ENCODE results near the gene UBE2S. TPM values are rescaled to one million over a fixed set of nuclear protein-coding genes. Genes with fewer than 3 reads are reported as not detected.

Gene UBE2S
- total and polyA plus RNA-seq, 2 donors (not counting 1 experiment from before 2014, with no cell fraction given) = 20.6 to 72.7 TPM

DNA sequence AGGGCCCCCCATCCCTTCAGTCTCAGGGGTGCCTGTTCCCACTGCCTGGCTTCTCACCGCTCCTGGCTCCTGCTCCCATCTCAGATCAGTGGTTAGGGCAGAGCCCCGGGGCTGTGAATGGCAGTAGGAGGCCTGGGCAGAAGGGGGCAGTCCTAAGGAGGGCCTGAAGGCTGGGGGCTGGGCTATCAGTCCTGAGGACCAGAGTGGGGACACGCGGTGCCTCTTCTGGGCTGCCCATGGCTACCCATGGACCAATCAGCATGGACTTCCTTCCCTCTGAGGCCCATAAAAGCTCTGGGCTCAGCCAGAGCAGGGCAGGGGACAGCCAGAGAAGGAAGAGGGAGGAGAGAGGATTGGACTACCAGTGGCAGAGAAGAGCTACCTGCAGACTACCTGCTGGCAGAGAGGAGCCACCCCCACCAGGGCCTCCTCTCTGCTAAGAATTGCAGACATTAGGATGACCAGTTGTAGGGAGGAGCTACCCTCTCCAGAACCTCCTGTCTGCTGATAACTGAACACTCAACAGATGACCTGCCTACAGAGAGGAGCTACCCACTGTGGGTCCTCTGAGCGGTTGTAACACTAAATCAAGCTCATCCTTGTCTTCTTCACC, 12.1 kb upstream of the UBE2S start:
- no peaks in the 10 kb centered on the region for H4K20me1 ChIP-seq (ENCODE audit: control insufficient read depth, insufficient read depth, low read length, poor library complexity, severe bottlenecking)
- H3K27ac Mint-ChIP-seq = no peak overlapping the region
- TF ChIP-seq, protein P1, sequence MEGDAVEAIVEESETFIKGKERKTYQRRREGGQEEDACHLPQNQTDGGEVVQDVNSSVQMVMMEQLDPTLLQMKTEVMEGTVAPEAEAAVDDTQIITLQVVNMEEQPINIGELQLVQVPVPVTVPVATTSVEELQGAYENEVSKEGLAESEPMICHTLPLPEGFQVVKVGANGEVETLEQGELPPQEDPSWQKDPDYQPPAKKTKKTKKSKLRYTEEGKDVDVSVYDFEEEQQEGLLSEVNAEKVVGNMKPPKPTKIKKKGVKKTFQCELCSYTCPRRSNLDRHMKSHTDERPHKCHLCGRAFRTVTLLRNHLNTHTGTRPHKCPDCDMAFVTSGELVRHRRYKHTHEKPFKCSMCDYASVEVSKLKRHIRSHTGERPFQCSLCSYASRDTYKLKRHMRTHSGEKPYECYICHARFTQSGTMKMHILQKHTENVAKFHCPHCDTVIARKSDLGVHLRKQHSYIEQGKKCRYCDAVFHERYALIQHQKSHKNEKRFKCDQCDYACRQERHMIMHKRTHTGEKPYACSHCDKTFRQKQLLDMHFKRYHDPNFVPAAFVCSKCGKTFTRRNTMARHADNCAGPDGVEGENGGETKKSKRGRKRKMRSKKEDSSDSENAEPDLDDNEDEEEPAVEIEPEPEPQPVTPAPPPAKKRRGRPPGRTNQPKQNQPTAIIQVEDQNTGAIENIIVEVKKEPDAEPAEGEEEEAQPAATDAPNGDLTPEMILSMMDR (IDR thresholded peaks at IDR 0.05) = no peak
- no peak for TF ChIP-seq EZH2 (IDR thresholded peaks at IDR 0.05; ENCODE audit: borderline replicate concordance, insufficient read depth, low read depth, low read length, poor library complexity, severe bottlenecking)
- intact Hi-C loops (cut with micrococcal nuclease) = no loop called here
- peaks cover 23% of the 10 kb centered on the region for H3K27me3 Mint-ChIP-seq
- H2AFZ ChIP-seq (ENCODE audit: insufficient read depth, low read depth, low read length, poor library complexity, severe bottlenecking) = no peak overlapping the region
- 90% methylated on average over 3 of the region's 5 CpGs for WGBS (ENCODE audit: insufficient coverage)
- POLR2A ChIA-PET = no interaction called here
- H3K9me3 Mint-ChIP-seq (ENCODE audit: insufficient read depth) = no peaks in the 10 kb centered on the region
- no peaks in the 10 kb centered on the region for H3K4me1 ChIP-seq (ENCODE audit: control insufficient read depth in 2 of 2, insufficient read depth in 2 of 2, low read length in 2 of 2)
- DNase-seq (no peak), ATAC-seq (ENCODE audit: low read depth) (no peak)
- H3K4me3 ChIP-seq (ENCODE audit: control extremely low read depth in 1 of 5, extremely low read depth in 1 of 5, insufficient read depth in 1 of 5, low read depth in 2 of 5, low read length in 4 of 5) = no peak overlapping the region
- no peaks in the 10 kb centered on the region for H3K4me1 Mint-ChIP-seq
- H3K9me3 ChIP-seq (ENCODE audit: control extremely low read depth in 1 of 3, control insufficient read depth in 2 of 3, insufficient read depth in 1 of 3, low read length in 2 of 3) = peaks cover 0 to 3% (median 0%) of the 10 kb centered on the region in 3 donors
- peaks cover 0 to 22% (median 1%) of the 10 kb centered on the region in 4 experiments for H3K27me3 ChIP-seq (replicated peaks in 1 of 4; ENCODE audit: control extremely low read depth in 1 of 4, control insufficient read depth in 3 of 4, insufficient read depth in 4 of 4, low read length in 3 of 4)
- H3K4me3 Mint-ChIP-seq = no peak overlapping the region
- H3K36me3 ChIP-seq (replicated peaks in 1 of 2; ENCODE audit: control extremely low read depth in 1 of 2, control insufficient read depth in 1 of 2, extremely low read depth in 1 of 2, insufficient read depth in 2 of 2, low read length in 1 of 2) = no peaks in the 10 kb centered on the region
- H3K9ac ChIP-seq (ENCODE audit: low read length) = no peak overlapping the region
- H3K79me2 ChIP-seq (ENCODE audit: control insufficient read depth, insufficient read depth, low read length) = no peaks in the 10 kb centered on the region
- CTCF ChIA-PET = interaction anchor here (0.6 to 7.2 kb wide), 6 partner anchors 127 to 332 kb away, joined by 3 to 75 read pairs (median 4); no protein-coding TSS in a partner anchor
- no peak overlapping the region for H3K4me2 ChIP-seq (replicated peaks; ENCODE audit: low read depth, low read length, poor library complexity, severe bottlenecking)
- no peak overlapping the region for H3K27ac ChIP-seq (ENCODE audit: low read length in 2 of 2)

DNA sequence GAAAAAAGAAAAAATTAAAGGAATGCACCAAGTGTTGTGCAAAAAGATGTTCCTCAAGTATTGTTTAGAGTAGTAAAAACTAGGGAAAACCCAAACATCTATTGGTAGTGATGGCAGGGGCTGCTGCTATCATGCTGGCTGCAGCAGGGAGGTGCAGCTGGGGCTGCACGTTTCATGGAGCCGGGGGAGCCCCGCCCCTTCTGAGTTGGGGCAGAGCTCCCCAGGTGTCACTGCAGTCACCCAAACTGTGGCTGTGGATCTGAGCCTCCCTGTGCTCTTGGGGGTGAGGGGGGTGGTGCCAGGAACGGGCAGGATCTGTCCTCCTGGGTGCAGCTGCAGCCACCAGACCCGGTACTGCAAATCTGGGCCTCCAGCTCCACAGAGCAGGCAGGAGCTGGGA, 11.5 kb upstream of the UBE2S start:
- H3K9me3 Mint-ChIP-seq (ENCODE audit: insufficient read depth) = no peaks in the 10 kb centered on the region
- Histone ChIP-seq H3K27me3 (replicated peaks in 1 of 4; ENCODE audit: control extremely low read depth in 1 of 4, control insufficient read depth in 3 of 4, insufficient read depth in 4 of 4, low read length in 3 of 4) (peaks cover 0 to 18% (median 0%) of the 10 kb centered on the region in 4 experiments), H3K27ac (ENCODE audit: low read length in 2 of 2) (no peak overlapping the region), H3K4me2 (replicated peaks; ENCODE audit: low read depth, low read length, poor library complexity, severe bottlenecking) (no peak overlapping the region), H3K9ac (ENCODE audit: low read length) (no peak overlapping the region), H3K79me2 (ENCODE audit: control insufficient read depth, insufficient read depth, low read length) (no peaks in the 10 kb centered on the region), H4K20me1 (ENCODE audit: control insufficient read depth, insufficient read depth, low read length, poor library complexity, severe bottlenecking) (no peaks in the 10 kb centered on the region), H3K4me3 (ENCODE audit: control extremely low read depth in 1 of 5, extremely low read depth in 1 of 5, insufficient read depth in 1 of 5, low read depth in 2 of 5, low read length in 4 of 5) (no peak overlapping the region), H2AFZ (ENCODE audit: insufficient read depth, low read depth, low read length, poor library complexity, severe bottlenecking) (no peak overlapping the region), H3K4me1 (ENCODE audit: control insufficient read depth in 2 of 2, insufficient read depth in 2 of 2, low read length in 2 of 2) (no peaks in the 10 kb centered on the region), H3K36me3 (replicated peaks in 1 of 2; ENCODE audit: control extremely low read depth in 1 of 2, control insufficient read depth in 1 of 2, extremely low read depth in 1 of 2, insufficient read depth in 2 of 2, low read length in 1 of 2) (no peaks in the 10 kb centered on the region), H3K9me3 (ENCODE audit: control extremely low read depth in 1 of 3, control insufficient read depth in 2 of 3, insufficient read depth in 1 of 3, low read length in 2 of 3) (no peaks in the 10 kb centered on the region)
- H3K4me3 Mint-ChIP-seq = no peak overlapping the region
- TF ChIP-seq, protein P1 (IDR thresholded peaks at IDR 0.05) = no peak
- TF ChIP-seq EZH2 (IDR thresholded peaks at IDR 0.05; ENCODE audit: borderline replicate concordance, insufficient read depth, low read depth, low read length, poor library complexity, severe bottlenecking) = no peak
- H3K4me1 Mint-ChIP-seq = no peaks in the 10 kb centered on the region
- CTCF ChIA-PET = interaction anchor here (0.6 to 7.2 kb wide), 13 partner anchors 10 to 331 kb away, joined by 3 to 75 read pairs (median 3); partner anchors contain the start of gene TMEM238
- POLR2A ChIA-PET = no interaction called here
- DNase-seq = no peak
- H3K27ac Mint-ChIP-seq = no peak overlapping the region
- ATAC-seq (ENCODE audit: low read depth) = no peak
- intact Hi-C loops (cut with micrococcal nuclease) = no loop called here
- H3K27me3 Mint-ChIP-seq = peaks cover 23% of the 10 kb centered on the region
- WGBS (ENCODE audit: insufficient coverage) = 57% methylated on average over 5 of the region's 5 CpGs
